GM12875 (cell line): ENCODE measurements around the gene MPPED2.

Source experiments
- H3K4me3 ChIP-seq: one replicate; pipeline ENCODE4 v1.5.1; 2011; ENCODE audit warnings: low read depth, low read length, control low read depth
- CTCF ChIP-seq: IDR thresholded peaks from 2 replicates; pipeline ENCODE4 v1.5.1; 2011; ENCODE audit warnings: low read depth, mild to moderate bottlenecking, control low read depth, inconsistent platforms, low read length, moderate library complexity, borderline replicate concordance; ENCODE audit not compliant: insufficient read depth

The MPPED2 gene

DNA sequence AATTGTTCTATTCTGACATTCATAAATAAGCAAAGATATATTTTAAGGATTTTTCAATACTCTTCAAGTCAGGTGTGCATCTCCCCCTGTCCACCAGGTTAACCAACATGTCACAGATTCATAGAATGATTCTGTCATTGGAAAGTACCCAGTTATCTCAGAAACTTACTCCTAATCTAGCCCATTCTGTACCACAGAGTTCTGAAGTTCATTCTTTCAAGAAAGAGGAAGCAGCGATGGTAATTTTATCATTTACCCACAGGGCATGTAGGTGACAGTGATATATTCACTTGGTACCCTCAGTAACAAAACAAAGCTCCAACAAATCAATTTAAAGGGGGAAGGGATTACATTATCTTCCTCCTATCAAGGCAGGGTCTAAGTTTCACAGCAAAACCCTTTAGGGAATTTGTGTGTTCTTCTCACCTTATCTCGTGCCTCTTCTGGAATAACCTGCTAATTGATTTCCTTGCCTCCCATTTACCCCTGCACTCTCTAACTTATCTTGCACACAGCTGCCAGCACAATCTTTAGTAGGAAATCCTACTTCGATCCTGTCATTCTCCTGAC lies 19.0 kb upstream of the MPPED2 start:
- H3K4me3 ChIP-seq: no peak overlapping the region
- TF ChIP-seq CTCF: no peak

GRCh38 chr11:30603357-30603756 lies 17.2 kb upstream of the MPPED2 start:
- H3K4me3 ChIP-seq: no peak overlapping the region
- no peak for TF ChIP-seq CTCF

DNA sequence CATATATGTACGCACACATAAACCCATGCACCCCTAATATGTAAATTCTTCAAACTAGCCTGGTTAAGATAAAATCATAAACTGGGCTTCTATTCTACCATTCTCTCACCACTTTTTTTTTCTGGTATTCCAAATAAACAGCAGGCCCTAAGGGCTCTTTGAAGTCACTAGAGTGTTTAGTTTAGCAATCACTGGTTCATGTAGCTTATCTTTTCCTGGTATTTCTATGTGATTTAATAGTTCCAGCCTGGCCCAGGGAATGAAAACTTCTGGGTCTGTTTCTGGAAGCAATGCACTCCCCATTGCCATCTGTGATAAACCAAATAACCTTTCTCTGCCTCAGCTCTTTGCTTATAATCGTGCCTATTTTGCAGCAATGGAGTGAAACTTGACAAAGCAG lies 10.7 kb upstream of the MPPED2 start:
- TF ChIP-seq CTCF: no peak

DNA sequence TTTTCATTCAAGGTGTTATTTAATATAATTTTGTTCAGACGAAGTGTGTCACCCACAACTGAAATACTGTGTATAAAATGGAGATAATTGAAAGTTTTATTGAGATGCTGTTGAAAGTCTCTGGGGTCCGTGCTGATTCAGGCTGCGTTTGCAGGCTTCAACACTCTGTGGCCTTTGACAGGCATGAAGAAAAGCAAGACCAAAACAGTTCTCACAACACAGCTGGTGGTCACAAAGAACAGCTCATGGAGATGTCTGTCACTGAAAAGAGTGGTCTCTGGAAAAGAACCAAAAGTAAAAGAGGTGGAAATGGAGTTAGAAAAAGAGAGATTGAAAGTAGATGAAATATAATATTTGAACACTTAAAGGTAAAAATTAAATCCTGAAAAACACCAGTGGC lies 9.8 kb upstream of the MPPED2 start:
- TF ChIP-seq CTCF: no peak

More for the DNA sequence above, 10.7 kb upstream of the MPPED2 start:
- no peak overlapping the region for H3K4me3 ChIP-seq

GRCh38 chr11:30594646-30595411 lies 8.7 kb upstream of the MPPED2 start:
- no peak overlapping the region for H3K4me3 ChIP-seq
- no peak for TF ChIP-seq CTCF

More for the DNA sequence above, 9.8 kb upstream of the MPPED2 start:
- H3K4me3 ChIP-seq: no peak overlapping the region

- no peak overlapping the region for H3K4me3 ChIP-seq
- no peak for TF ChIP-seq CTCF
Measured at GRCh38 chr11:30587269-30587812, 1.2 kb upstream of the MPPED2 start.

GRCh38 chr11:30585892-30586250 lies 282 bp downstream of the MPPED2 start:
- no peak overlapping the region for H3K4me3 ChIP-seq
- TF ChIP-seq CTCF: no peak
